GM21390 (cell line): ENCODE data around the gene GPRIN3.

Experiments used
- ATAC-seq: cut with Tn5 transposase; IDR thresholded peaks from one replicate; pipeline ENCODE4 v1.9.1; 2021; ENCODE audit not compliant: unreplicated experiment

The GPRIN3 gene

DNA sequence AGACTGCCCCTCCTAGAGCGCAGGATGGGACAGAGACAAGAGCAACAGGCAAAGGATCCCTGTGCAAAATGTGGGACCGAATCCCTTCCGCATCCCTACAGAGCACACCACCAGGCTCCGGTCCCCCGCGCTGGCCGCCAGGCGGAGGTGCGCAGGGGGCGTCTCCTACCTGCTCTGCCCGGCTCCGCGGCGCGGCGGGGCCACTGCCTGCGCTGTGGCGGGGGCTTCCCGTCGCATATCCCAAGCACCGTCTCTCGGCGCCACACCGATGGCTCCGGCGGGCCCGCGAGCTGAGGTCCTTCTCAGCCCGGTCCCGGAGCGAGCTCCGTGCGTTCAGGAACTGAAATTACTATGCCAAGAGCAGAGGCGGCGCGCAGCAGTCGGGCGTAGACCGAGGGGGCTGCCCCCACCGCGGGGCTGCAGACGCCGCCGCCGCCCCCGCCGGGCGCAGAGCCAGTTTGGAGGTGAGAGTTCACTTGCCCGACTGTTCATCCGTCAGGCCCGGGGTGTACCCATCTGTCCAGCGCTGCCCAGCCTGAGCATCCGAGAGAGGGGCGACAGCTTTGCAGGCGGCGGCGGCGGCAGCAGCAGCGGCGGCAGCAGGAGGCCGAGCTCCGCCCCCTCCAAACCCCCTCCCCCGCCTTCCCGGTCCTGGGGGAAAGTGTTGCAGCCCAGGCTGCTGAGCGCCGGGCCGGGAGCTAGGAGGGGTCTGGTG, at the start of gene GPRIN3:
Gene GPRIN3 (minus strand): TSS at position 355 of the 715 bp plus-strand sequence. CDS start 57,690 bp downstream, outside the sequence.
- ATAC-seq, result peak; percentile 79

DNA sequence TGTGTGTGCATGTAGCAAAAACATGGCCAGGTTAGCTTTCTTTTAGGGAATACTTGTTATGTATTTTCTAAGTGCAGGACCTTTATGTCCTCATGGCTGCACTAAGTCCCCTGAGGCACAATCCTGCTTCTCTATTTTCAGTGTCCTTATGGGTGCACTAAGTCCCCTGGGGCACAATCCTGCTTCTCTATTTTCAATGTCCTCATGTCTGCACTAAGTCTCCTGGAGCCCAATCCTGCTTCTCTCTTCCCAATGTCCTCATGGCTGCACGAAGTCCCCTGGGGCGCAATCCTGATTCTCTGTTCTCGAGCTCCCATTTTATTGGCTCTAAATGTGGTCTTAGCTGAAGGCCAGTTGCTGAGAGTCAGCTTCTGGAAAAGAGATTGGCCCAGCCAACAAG, 49.7 kb upstream of the GPRIN3 start:
- ATAC-seq, result no peak

DNA sequence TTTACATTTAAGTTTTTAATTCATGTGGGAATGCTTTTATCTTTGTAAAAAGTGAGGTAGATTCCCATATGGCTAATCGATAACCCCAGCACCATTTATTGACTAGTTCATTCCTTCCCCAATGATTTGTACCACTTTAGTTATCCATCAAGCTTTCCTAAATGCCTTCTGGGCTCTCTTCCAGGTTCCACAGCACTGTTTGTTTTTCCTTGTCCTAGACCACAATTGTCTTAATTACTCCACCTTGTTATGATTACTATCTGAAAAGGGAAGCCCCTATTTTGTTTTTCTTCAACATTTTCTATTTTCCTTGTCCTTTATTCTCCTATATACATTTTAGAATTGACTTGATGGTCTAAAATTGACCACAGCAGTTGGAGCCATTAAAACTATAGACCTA, 48.5 kb upstream of the GPRIN3 start:
- ATAC-seq, result no peak

DNA sequence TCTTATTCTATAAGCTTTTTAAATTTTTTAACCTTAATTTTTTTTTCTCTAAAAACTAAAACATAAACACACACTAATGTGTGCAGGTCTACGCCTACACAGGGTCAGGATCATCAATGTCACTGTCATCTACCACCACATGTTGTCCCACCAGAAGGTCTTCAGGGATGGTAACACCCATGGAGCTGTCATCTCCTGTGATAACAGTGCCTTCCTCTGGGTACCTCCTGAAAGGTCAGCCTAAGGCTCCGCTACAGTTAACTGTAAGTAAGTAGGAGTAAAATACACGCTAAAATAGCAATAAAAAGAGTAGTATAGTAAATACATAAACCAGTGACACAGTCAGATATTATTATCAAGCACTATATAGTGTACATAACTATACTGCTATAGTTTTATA, 45.9 kb upstream of the GPRIN3 start:
- ATAC-seq, result no peak

DNA sequence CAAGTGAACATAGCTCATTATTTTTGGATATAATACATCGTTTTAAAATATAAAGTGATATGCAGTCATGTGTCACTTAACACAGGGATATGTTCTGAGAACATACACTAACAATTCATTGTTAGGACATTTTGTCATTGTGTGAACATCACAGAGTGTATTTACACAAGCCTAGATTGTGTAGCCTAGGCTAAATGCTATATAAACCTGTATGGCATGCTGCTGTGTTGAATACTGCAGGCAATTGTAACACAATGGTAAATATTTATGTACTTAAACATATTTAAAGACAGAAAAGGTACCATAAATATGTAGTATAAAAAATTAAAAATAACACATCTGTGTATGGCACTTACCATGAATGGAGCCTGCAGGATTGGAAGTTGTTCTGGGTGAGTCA, 44.9 kb upstream of the GPRIN3 start:
- ATAC-seq, result no peak

DNA sequence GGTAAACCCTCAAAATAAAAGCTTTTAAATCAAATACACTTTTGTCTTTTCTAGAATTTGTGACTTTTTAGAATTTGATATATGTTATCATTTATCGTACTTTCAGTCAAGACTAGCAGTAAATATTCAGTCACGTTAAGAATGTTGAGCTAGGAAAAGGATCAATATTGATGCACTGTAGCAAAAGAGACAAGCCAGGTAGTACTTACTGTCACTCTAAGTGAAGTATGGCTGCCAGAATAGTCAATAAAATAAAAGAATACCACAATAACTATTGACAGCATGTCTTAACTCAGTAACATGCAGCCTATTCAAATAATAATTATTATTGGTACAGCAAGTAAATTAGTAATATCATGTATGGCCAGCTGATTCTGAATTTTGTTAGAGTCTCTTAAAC, 43.6 kb upstream of the GPRIN3 start:
- no peak for ATAC-seq

DNA sequence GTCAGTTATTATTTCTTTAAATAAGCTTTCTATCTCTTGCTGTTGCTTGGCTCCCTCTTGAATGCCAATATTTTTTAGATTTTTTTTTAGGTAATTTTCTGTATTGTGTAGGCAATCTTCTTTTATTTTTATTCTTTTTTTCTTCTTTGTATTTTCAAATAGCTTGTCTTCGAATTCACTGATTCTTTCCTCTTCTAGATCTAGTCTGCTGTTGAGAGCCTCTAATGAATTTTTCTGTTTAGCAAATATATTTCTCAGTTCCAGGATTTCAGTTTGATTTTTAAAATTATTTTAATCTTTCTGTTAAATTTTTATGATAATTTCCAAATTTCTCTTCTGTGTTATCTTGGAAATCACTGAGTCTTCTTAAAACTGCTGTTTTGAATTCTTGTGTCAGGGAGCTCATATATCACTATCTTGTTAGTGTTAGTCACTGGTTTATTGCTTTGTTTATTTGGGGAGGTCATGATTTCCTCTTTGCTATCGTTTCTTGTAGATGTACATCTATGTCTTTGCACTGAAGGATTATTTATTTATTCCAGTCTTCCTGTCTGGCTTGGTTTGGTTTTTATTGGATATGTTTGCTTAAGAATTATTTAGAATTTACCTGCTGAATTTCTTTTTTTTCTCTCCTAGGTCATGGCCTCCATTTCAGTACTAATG, 39.9 kb upstream of the GPRIN3 start:
- ATAC-seq, result no peak

DNA sequence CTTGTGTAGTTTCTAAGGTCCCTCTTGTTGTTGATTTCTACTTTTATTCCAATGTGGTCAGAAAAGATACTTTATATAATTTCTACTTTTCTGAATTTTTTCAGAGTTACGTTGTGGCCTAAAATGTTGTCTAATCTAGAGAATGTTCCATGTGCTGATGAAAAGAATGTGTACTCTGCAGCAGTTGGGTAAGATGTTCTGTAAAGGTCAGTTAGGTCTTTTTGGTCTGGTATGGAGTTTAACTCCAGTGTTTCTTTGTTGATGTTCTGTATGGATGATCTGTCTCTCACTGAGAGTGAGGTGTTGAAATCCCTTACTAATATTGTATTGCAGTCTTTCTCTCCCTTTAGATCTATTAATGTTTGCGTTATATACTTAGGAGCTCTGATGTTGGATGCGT, 37.0 kb upstream of the GPRIN3 start:
- no peak for ATAC-seq

DNA sequence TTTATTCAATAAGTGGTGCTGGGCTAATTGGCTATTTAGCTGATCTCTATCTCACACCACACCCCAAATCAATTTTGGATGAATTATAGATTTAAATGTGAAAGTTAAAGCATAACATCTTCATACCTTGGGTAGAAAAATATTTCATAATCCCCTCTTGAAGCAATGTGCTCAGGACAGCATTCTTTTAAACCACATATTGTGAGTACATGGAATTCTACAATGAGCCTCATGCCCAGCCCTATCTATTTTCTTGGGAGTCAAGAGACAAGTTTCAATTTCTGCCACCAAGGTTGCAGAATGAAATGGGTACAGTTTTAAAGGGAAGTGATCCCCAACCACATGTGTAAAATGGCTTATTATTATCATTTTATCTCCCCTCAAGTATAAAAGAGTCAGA, 30.6 kb upstream of the GPRIN3 start:
- no peak for ATAC-seq

DNA sequence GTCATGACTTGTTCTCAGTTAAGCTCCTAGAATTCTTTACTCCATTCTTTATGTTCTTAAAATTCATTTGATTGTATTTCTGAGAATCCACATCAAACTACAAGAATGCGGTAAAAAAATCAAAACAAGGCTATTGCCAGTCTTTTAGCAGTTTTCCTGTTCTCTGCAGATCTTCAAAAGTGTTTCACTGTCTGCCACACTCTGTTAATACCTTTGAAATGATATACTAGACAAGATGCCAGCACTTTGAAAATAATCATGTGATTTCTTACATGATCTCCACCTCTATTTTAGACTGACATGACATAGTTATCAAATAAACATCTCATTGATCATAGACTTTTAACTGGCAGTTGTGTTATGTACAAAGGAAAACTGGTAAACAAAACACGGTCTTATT, 30.1 kb upstream of the GPRIN3 start:
- ATAC-seq, result no peak

DNA sequence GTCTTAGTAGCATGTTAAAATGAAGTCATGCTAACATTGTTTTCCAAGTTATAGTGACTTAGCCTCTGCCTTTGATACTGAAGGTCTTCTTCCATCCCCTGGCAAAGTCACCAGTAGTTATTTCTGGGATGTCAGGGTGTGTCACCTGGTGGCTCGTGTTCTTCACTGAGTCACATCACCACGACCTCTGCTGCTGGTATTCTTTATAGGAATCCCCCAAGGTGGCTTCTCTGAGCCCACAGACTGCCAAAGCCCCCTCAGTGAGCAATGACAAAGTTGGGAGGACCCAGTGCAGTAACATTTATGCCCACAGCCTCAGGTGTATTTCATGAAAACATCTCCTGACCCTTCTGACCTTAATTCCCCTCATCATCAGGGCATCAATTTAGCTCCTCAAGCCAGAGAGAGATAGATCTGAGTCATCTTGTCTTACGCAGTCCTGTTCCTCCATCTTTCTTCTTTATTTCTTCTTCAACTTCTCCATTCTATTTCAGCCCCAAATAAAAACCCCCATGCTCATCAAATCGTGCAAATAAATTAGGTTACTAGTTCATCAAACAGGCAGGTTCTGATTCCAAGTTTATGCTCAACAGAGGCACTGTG, 29.3 kb upstream of the GPRIN3 start:
- ATAC-seq, result no peak

DNA sequence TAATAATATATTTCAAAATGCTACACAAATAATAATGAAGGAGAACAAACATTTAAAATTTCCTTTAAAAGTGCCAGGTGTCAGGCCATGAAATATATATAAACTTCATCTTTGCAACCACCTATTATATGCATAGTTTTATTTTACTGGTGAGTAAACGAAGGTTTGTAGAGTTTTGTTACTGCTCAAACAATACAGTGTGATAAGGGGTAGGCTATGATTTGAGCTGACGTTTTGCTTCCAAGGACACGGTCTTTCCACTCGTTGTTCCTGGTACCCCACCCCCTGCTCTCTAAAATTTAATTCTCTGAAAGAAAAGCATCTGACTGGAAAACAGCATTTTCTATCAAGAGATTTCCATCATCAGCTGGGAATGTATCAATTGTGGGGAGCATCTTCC, 27.2 kb upstream of the GPRIN3 start:
- no peak for ATAC-seq

DNA sequence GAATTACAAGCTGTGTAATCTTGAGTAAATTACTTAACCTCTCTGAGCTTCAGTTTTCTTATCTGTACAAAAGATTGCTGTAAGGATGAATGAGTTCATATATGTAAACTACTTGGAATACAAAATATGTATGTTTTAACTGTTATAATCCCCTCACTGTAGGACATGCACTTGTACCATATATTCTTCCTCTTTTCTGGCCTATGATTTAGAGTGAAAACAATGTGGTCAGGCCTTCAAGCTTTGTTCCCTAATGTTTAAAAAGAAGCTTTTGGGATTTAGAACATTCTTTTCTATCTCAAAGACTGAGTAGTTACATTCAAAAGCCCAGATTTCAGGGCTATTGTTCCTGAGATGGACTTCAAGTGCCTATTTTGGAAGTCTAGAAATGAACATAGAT, 26.7 kb upstream of the GPRIN3 start:
- no peak for ATAC-seq

DNA sequence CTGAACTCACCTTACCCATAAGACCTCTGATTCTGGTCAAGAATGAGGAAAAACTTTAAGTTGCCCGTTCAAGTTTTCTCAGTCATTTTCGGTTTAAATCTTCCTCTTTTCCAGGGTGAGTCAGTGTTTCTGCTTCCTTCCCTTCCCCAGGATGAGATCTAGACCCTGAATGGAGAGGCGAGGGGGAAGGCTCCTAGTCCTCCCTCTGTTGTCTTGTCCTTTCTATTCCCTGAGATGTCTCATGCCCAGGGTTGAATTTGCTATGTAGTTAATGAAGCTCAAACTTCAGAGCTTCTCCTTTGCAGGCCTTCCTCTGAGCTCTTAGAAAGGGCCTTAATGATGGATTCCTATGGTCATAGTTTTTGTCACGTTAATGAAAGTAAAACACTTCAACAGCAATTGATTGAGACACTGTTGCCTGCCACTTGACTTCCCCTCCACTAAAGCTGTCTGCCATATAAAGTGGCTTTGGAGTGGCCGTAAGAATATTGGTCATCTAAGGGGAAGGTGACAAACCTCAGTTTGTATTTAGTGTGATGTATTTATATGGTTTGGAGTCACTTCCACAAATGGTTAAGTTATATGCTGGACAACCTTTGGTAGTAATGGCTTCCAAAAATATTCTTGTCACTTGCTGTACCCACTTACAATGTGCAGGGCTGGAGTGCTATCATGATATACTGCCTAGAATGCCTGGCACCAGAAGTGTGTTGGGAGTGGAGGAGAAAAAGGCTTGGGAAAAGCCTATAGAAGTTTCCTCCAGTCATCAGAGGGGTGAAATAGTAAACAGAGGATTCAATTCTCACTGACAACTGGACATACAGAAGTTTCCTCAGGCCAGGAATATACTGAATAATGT, 24.3 kb upstream of the GPRIN3 start:
- no peak for ATAC-seq

DNA sequence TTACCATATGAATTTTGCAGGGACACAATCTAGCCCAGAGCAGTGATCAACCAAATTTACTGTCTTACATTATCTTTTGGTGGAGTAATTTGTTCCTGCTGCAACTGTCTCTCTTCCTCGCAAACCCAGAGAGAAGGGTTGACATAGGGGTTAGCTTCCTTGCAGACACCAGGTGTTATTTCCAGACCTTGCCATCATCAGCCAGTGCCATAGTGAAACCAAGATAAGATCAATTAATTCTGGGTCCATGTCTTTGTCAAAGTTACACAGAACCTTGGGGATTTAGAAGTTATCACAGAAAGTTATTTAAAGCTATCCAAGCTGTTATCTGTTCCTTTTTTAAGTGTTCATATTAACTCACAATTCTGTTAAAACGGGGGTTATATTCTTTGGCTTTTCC, 23.6 kb upstream of the GPRIN3 start:
- no peak for ATAC-seq

DNA sequence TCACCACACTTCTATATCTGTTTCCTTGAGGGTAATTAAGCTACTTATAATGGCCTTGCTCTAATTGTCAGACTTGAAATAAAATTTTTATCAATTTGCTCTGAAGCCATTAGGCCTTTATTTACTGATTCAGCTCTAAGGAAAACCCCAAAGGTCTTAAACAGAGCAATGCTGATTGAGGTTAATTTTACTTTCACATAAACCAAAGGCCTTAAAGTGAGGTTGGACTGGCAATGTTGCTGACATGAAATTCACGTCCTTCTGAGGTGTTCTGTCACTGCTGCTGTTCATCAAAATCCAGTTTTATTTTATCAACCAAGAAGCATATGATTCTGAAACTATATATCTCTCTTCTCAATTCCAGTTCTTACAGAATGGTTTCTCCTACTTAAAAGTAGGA, 21.7 kb upstream of the GPRIN3 start:
- ATAC-seq, result no peak

DNA sequence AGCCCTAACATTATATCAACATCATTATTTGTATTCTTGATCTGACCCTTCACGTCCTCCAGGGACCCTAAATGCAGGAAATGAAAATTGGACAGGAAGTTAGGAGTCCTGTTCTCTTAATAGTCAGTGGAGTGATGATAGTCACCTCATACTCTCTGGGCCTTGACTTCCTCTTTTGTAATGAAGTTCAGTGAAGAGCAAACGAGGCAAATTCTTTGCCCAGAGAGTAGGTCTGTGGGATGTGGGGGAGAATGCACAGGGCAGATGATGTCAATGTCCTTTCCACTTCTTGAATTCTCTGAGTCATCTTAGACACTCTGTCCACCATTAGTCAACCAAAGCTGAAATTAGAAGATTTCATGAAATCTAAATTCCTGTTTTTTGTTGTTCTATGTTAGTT, 17.1 kb upstream of the GPRIN3 start:
- ATAC-seq, result peak; percentile 95

DNA sequence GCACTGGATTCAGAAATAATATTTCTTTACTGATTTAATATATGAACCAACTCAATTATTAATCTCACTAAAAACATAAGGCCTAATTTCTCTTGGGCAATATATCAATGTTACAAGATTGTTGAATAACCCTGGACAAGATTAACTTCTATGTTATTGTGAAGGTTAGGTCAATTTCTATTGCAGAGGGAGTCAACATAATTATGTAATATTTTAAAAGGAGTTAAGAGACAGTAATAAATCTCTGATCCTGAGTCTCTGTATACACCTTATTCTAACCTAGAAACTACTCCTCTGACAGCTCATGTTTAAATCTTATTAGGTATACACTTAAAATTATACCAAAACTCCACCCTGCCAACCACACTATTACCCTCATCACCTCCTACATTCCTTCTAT, 15.1 kb upstream of the GPRIN3 start:
- no peak for ATAC-seq

DNA sequence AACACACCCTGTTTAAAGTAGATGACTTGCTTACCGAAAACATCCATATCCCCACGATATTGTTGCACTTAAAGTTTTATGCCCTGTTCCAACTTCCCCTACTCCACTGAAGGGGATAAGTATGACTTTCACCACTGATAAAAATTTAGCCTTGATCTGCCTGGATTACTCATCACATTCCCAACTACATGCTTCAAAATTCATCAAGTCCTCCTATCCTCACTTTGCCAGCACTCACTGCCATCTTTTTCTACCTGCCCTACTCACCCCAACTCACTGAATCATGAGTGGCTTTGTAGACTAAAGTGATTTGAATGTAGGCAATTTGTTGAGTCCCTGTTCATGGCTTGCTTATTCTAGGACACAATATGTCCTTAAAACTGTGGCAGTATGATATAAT, 12.2 kb upstream of the GPRIN3 start:
- no peak for ATAC-seq

DNA sequence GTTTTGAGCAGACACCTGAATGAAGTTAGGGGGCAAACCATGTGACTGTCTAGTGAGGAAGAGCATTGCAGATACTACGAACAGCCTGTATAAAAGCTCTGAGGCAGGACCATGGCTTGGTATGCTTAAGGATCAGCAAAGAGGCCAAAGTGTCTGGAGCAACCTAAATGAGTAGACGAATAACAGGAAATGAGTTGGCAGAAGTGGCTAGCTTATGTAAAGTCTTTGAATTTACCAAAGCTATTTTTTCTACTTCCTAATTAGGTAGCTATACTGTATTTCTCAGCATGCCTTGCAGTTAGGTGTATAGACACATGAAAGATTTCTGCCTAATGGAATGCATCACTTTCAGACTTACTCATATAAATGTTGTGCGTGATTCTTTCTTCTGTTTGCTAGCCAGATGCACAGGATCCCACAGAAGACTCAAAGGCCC, 9.3 kb upstream of the GPRIN3 start:
- no peak for ATAC-seq

DNA sequence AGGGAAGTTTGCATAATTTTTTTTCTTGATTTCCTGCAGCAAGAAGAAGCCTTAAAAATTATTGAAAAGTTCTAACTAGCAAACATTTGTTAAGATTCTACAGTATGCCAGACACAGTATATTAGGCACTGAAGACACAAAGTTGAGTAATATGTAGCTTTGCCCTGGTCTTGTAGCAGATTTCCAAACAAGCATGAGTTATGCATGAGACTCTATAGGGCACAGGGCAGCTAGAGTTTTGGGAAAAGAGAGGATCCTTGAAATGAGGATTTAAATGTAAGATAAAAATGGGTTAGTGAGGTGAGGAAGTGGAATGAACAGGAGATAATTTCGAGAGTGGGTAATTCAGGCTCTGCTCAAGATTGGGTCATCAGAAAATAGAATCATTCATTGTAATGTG, 8.6 kb upstream of the GPRIN3 start:
- ATAC-seq, result no peak

DNA sequence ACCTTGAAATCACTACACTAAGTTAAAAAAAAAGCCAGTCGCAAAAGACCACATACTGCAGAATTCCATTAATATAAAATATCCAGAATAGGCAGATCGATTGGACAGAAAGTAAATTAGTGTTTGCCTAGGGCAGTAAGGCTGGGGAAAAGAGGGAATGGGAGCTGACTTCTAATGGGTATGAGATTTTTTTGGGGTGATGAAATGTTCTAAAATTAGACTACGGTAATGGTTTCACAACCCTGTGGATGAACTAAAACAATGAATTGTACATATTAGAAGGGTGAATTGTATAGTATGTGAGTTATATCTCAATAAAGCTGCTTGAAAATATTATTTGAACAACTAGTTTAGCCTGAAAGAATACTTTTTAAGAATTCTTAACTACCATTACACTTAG, 6.7 kb upstream of the GPRIN3 start:
- no peak for ATAC-seq
